DND-41 (cell line): ENCODE measurements around the gene SMAD9.

Experiments used
- ATAC-seq: fragments of 200-7000 bp; cut with Tn5 transposase; 3 replicates; pipeline ENCODE4 v1.9.1; 2021; ENCODE audit warnings: low read depth; ENCODE audit not compliant: insufficient read depth
- DNase-seq: peaks from one replicate; pipeline ENCODE4 v3.0.0-alpha.2; 2020
- H2AFZ ChIP-seq: 2 replicates; pipeline ENCODE4 v1.6.0; 2012; ENCODE audit warnings: low read depth, low read length
- H3K27ac ChIP-seq: 2 replicates; pipeline ENCODE4 v1.5.1; 2012; ENCODE audit warnings: low read length, inconsistent platforms
- H3K27me3 ChIP-seq: fragments of 200-600 bp; sonication (generic); 2 replicates; pipeline ENCODE4 v1.6.0; 2012; ENCODE audit warnings: low read length, mild to moderate bottlenecking, inconsistent platforms; ENCODE audit not compliant: insufficient read depth, poor library complexity
- H3K36me3 ChIP-seq: 2 replicates; pipeline ENCODE4 v1.5.1; 2012; ENCODE audit warnings: low read length, inconsistent platforms; ENCODE audit not compliant: insufficient read depth
- H3K4me1 ChIP-seq: 2 replicates; pipeline ENCODE4 v1.5.1; 2012; ENCODE audit warnings: mild to moderate bottlenecking, low read length; ENCODE audit not compliant: insufficient read depth
- H3K4me2 ChIP-seq: 2 replicates; pipeline ENCODE4 v1.6.0; 2012; ENCODE audit warnings: mild to moderate bottlenecking, moderate library complexity, low read length, inconsistent platforms; ENCODE audit not compliant: insufficient read depth
- H3K4me3 ChIP-seq, 2 experiments: fragments of 200-600 bp in 1 of 2; shearing (Covaris generic) in 1 of 2; 2 replicates each; pipeline ENCODE4 v1.5.1; 2012 to 2016; ENCODE audit warnings: inconsistent platforms in 2 of 2, low read length in 2 of 2, mild to moderate bottlenecking in 2 of 2, low read depth in 1 of 2, moderate library complexity in 1 of 2
- H3K79me2 ChIP-seq: 2 replicates; pipeline ENCODE4 v1.6.0; 2012; ENCODE audit warnings: low read length, inconsistent platforms; ENCODE audit not compliant: insufficient read depth
- H3K9ac ChIP-seq: 2 replicates; pipeline ENCODE4 v1.6.0; 2012; ENCODE audit warnings: low read depth, mild to moderate bottlenecking, inconsistent platforms, low read length, moderate library complexity
- H3K9me3 ChIP-seq: 2 replicates; pipeline ENCODE4 v1.5.1; 2012; ENCODE audit warnings: low read length, moderate library complexity, mild to moderate bottlenecking, inconsistent platforms; ENCODE audit not compliant: insufficient read depth, severe bottlenecking
- H4K20me1 ChIP-seq: 2 replicates; pipeline ENCODE4 v1.6.0; 2012; ENCODE audit warnings: low read length; ENCODE audit not compliant: insufficient read depth
- CTCF ChIP-seq: IDR thresholded peaks from 2 replicates; pipeline ENCODE4 v1.5.1; 2012; ENCODE audit warnings: borderline replicate concordance, low read length, moderate library complexity, mild to moderate bottlenecking; ENCODE audit not compliant: poor library complexity, severe bottlenecking; ENCODE audit errors: extremely low read depth
- EZH2 ChIP-seq: IDR thresholded peaks from 3 replicates; pipeline ENCODE4 v1.6.1; 2012; ENCODE audit warnings: borderline replicate concordance, low read depth, mild to moderate bottlenecking, moderate library complexity, low read length, inconsistent platforms; ENCODE audit not compliant: severe bottlenecking

The SMAD9 gene

GRCh38 chr13:36815062-36815461 is 105.0 kb downstream of the SMAD9 start:
- Histone ChIP-seq H4K20me1 (no peaks in the 10 kb centered on the region), H3K36me3 (no peaks in the 10 kb centered on the region), H3K4me3 (no peak overlapping the region), H3K4me1 (peaks cover 16% of the 10 kb centered on the region), H3K27ac (no peak overlapping the region), H3K4me2 (no peak overlapping the region), H3K79me2 (peaks cover 11% of the 10 kb centered on the region), H2AFZ (no peak overlapping the region), H3K9ac (no peak overlapping the region), H3K27me3 (peaks cover 3% of the 10 kb centered on the region), H3K9me3 (no peaks in the 10 kb centered on the region)
- peak; percentile 57 for TF ChIP-seq CTCF
- TF ChIP-seq EZH2: no peak
- peak; percentile 27 for DNase-seq
- ATAC-seq: no peak

DNA sequence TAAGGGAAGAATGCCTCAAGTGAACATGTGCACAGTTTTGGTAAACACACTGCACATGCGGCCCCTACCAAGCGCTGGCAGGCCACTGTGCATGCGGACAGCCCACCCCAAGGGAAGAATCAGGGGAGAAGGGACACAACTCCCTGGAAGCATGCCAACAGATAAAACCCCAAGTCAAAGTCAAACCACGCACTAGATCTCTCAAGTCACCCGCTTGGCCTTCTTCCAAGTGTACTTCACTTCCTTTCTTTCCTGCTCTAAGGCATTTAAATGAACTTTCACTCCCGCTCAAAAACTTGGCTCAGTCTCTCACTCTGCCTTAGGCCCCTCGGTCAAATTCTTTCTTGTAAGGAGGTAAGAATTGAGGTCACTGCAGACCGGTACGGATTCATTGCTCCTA is 105.6 kb downstream of the SMAD9 start:
- no peak overlapping the region for H2AFZ ChIP-seq
- peaks cover 12% of the 10 kb centered on the region for H3K4me1 ChIP-seq
- no peaks in the 10 kb centered on the region for H3K9me3 ChIP-seq
- no peak overlapping the region for H3K27ac ChIP-seq
- H3K79me2 ChIP-seq: peaks cover 5% of the 10 kb centered on the region
- H3K4me2 ChIP-seq: no peak overlapping the region
- H4K20me1 ChIP-seq: no peaks in the 10 kb centered on the region
- no peak for TF ChIP-seq EZH2
- TF ChIP-seq CTCF: no peak
- no peak overlapping the region for H3K9ac ChIP-seq
- ATAC-seq: no peak
- H3K36me3 ChIP-seq: no peaks in the 10 kb centered on the region
- H3K27me3 ChIP-seq: peaks cover 3% of the 10 kb centered on the region
- H3K4me3 ChIP-seq: no peak overlapping the region
- DNase-seq: peak; percentile 22

DNA sequence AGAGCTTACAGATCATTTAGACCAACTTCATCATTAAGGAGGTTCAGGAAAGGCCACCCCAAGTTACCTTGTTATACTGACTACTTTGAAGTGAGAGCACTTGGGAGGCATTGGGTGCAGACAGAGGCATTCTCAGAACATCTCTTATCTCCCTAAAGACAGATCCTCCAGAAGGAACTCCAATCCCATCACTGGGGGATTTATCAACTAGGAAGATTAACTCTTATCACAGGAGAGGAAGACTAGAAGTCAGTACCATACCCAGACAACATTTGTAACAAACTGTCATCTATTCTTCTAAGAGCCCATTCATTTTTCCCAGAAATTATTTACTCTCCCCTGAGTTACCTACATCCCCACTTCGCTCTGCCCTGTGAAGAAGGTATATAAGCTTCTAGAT is 106.8 kb downstream of the SMAD9 start:
- Histone ChIP-seq H2AFZ (no peak overlapping the region), H3K27me3 (peaks cover 3% of the 10 kb centered on the region), H4K20me1 (no peaks in the 10 kb centered on the region), H3K4me2 (no peak overlapping the region), H3K79me2 (no peaks in the 10 kb centered on the region), H3K9ac (no peak overlapping the region), H3K4me1 (peaks cover 5% of the 10 kb centered on the region; the same call in 1 of the 2 replicates), H3K4me3 (no peak overlapping the region), H3K27ac (no peak overlapping the region), H3K9me3 (no peaks in the 10 kb centered on the region), H3K36me3 (no peaks in the 10 kb centered on the region)
- DNase-seq (no peak), ATAC-seq (no peak)
- TF ChIP-seq CTCF: no peak
- no peak for TF ChIP-seq EZH2

DNA sequence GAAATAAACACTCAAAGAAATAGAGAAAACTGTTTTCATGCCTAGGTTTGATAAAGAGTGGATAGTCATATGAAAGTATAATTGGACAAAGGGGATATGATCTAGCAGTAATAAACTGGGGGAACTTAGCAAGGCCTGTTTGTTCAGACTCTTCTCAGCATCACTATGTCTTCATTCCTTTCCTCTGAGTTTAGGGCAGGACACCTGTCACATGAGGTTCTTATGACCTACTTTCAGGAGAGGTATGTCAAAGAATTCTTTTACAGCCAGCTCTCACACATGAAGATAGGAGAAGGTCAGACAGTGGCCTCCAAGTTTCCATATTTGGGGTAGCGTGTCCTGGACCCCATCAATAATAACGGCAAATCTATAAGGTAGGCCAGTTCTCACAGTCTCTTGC is 112.4 kb downstream of the SMAD9 start:
- no peak for TF ChIP-seq CTCF
- TF ChIP-seq EZH2: no peak
- H3K9me3 ChIP-seq: no peaks in the 10 kb centered on the region
- no peak overlapping the region for H3K4me3 ChIP-seq
- peaks cover 5% of the 10 kb centered on the region for H3K27me3 ChIP-seq
- H3K27ac ChIP-seq: no peak overlapping the region
- no peaks in the 10 kb centered on the region for H3K79me2 ChIP-seq
- no peaks in the 10 kb centered on the region for H3K36me3 ChIP-seq
- no peaks in the 10 kb centered on the region for H4K20me1 ChIP-seq
- H3K4me1 ChIP-seq: no peaks in the 10 kb centered on the region
- ATAC-seq (no peak), DNase-seq (no peak)
- no peak overlapping the region for H3K4me2 ChIP-seq
- no peak overlapping the region for H2AFZ ChIP-seq
- H3K9ac ChIP-seq: no peak overlapping the region
